Measurements from ENCODE around the gene RNF126. TPM values are rescaled to one million over a fixed set of nuclear protein-coding genes. Genes with fewer than 3 reads are reported as not detected.
"Not testable (repeated sequence)": the region's sequence is repeated elsewhere in the genome, so short reads cannot be mapped to it uniquely, and the experiment has no call there.

Gene RNF126
- 50.1 TPM for total RNA-seq

DNA sequence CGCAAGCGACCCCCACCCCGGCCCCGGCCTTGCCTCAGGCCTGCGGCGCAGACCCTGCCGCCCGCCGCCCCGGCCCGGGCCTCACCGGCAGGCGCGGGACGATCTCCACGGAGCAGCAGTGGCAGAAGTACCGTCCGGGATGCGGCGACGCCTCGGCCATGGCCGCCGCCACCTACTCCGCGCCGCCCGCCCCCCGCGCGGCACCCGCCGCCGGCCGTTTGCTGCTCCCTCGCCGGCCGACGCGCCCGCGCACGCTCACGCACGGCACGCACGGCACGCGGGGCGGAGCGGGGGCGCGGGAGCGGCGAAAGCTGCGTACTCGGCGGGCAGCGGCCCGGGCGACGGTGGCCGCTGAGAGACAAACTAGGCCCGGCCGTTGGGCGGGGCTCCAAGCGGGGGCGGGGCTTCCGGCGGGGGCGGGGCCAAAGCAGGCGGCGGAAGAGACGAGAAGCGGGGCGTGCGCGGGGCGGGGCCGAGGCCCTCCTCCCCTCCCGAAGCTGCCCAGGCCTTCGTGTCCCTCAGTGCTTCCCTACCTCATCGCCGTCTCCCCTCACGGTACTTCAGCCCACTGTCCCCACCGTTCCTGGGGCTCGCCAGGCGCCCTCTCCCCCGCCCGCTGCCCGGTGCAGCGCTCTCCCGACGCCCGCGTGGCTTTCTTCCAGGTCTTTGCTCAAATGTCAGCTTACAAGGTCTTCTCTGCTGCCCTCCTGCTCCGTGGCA is at the start of gene RNF126:
TSS of gene RNF126 (minus strand) at position 253 of the 720 bp plus-strand sequence. CDS start at position 160, 93 bp downstream.
- DNase-seq (ENCODE audit: low read depth in 2 of 3, low spot score in 2 of 3) = peak; percentile 85 to 88 (median 86)

DNA sequence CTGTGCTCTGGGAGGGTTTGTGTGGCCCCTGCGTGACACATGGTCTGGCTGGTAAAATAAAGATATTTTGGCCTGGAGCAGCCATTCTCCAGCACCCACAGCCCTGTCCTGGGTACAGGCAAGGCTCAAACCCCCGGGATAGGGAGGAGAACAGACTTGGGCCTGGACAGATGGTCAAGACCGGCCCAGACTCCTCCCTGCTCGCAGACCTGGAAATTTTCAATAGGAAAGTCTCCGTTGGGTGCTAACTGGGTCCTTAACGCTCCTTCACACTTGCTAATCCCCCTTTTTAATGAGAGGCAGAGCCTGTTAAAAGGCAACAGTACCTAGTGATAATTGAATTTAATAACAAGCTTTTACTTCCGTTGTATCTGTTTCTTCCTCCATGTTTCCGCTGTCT is 48.2 kb upstream of the RNF126 start:
- DNase-seq (ENCODE audit: low read depth in 2 of 3, low spot score in 2 of 3) = no peak

DNA sequence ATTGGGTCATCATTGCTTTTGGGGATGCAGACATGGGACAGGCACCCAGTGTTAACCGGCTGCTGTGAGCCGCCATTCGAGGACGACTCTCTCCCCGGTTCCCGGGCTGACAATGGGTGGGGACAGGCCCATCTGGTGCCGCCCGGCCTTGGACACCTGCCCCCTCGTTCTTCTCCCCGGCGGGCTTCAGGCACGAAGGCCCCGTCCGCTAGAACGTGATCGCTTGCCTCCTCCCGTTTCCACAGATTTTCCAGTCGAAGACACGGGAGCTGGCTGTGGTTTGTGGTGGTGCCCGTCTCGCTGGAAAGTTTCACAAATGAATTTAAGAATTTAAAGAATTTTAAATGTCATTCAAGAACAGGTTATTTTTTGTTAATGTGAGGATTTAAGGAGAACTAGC is 47.8 kb upstream of the RNF126 start:
- no peak for DNase-seq (ENCODE audit: low read depth in 2 of 3, low spot score in 2 of 3)

GRCh38 chr19:709965-710571 is 47.1 kb upstream of the RNF126 start:
- no peak for DNase-seq (ENCODE audit: low read depth in 2 of 3, low spot score in 2 of 3)

GRCh38 chr19:709196-709964 is 46.4 kb upstream of the RNF126 start:
- DNase-seq (ENCODE audit: low read depth in 2 of 3, low spot score in 2 of 3) = no peak

GRCh38 chr19:708154-709143 is 45.4 kb upstream of the RNF126 start, which contains the start of gene PALM:
Gene PALM (plus strand): TSS chr19:708935. CDS start chr19:709147, 212 bp downstream.
- peak in 2 of 3 donors; percentile 43 to 65 for DNase-seq (ENCODE audit: low read depth in 2 of 3, low spot score in 2 of 3)

DNA sequence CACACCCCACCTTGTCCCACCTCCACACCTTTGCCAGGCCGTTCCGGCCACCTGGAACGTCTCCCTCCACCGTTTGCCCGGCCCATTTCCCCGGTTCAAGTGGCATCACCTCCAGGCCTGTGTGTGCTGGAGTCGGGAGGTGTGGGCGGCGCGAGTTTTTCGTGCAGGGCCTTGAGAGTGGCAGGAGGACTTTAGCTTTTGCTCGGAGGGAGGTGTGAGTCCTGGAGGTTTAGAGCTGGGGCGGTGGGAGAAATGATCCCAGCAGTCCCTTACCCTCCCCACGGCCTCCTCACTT is 41.4 kb upstream of the RNF126 start:
- no peak for DNase-seq (ENCODE audit: low read depth in 2 of 3, low spot score in 2 of 3)

GRCh38 chr19:703651-704446 is 40.8 kb upstream of the RNF126 start:
- DNase-seq (ENCODE audit: low read depth in 2 of 3, low spot score in 2 of 3) = peak; percentile 32 to 94 (median 90)

- DNase-seq (ENCODE audit: low read depth in 2 of 3, low spot score in 2 of 3) = no peak
Measured at GRCh38 chr19:703329-703650, 40.3 kb upstream of the RNF126 start.

GRCh38 chr19:702847-703246 is 39.8 kb upstream of the RNF126 start:
- DNase-seq (ENCODE audit: low read depth in 2 of 3, low spot score in 2 of 3) = not testable (repeated sequence)

- peak in 2 of 3 donors; percentile 77 to 80 for DNase-seq (ENCODE audit: low read depth in 2 of 3, low spot score in 2 of 3)
Measured at GRCh38 chr19:699885-700284, 36.9 kb upstream of the RNF126 start.

DNA sequence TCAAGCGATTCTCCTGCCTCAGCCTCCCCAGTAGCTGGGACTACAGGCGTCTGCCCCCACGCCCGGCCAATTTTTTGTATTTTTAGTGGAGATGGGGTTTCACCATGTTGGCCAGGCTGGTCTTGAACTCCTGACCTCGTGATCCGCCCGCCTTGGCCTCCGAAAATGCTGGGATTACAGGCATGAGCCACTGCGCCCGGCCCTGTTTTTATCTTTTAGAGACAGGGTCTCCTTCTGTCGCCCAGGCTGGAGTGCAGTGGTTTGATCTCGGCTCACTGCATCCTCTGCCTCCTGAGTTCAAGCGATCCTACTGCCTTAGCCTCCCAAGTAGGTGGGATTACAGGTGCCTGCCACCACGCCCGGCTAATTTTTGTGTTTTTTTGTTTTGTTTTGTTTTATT is 35.5 kb upstream of the RNF126 start:
- not testable (repeated sequence) for DNase-seq (ENCODE audit: low read depth in 2 of 3, low spot score in 2 of 3)

- peak in 2 of 3 donors; percentile 66 to 71 for DNase-seq (ENCODE audit: low read depth in 2 of 3, low spot score in 2 of 3)
Measured at GRCh38 chr19:695352-695949, 32.4 kb upstream of the RNF126 start, which contains the start of gene PRSS57. Gene PRSS57 (minus strand): TSS chr19:695452. CDS start chr19:695430, 22 bp downstream.

GRCh38 chr19:694481-695351 is 31.7 kb upstream of the RNF126 start:
- no peak for DNase-seq (ENCODE audit: low read depth in 2 of 3, low spot score in 2 of 3)

DNA sequence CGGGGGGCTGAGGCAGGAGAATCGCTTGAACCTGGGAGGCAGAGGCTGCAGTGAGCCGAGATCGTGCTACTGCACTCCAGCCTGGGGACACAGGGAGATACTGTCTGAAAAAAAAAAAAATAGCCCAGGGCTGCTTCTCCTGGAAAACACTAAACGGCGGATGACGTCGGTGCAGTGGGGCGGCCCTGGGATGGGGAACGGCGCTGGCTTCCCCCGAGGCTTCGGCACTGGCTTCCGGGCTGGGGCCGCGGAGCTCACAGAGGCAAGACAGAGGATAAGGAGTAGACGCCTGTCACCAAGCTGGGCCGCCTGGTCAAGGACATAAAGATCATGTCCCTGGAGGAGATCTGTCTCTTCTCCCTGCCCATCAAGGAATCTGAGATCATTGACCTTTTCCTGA is 27.2 kb upstream of the RNF126 start:
- no peak for DNase-seq (ENCODE audit: low read depth in 2 of 3, low spot score in 2 of 3)

DNA sequence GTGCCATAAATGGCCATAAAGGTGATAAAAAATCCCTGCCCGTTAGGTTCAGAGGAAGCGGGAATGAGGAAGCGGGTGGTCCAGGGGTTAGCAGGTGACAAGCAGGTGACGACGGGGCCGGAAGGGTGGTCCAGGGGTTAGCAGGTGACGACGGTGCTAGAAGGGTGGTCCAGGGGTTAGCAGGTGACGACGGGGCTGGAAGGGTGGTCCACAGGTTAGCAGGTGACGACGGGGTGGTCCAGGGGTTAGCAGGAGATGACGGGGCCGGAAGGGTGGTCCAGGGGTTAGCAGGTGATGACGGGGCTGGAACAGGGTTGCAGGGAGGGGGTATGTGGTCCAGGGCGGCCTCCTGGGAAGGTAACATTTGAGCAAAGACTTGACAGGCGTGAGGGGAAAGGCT is 26.0 kb upstream of the RNF126 start:
- no peak for DNase-seq (ENCODE audit: low read depth in 2 of 3, low spot score in 2 of 3)

- DNase-seq (ENCODE audit: low read depth in 2 of 3, low spot score in 2 of 3) = no peak
Measured at GRCh38 chr19:688214-688613, 25.2 kb upstream of the RNF126 start.

DNA sequence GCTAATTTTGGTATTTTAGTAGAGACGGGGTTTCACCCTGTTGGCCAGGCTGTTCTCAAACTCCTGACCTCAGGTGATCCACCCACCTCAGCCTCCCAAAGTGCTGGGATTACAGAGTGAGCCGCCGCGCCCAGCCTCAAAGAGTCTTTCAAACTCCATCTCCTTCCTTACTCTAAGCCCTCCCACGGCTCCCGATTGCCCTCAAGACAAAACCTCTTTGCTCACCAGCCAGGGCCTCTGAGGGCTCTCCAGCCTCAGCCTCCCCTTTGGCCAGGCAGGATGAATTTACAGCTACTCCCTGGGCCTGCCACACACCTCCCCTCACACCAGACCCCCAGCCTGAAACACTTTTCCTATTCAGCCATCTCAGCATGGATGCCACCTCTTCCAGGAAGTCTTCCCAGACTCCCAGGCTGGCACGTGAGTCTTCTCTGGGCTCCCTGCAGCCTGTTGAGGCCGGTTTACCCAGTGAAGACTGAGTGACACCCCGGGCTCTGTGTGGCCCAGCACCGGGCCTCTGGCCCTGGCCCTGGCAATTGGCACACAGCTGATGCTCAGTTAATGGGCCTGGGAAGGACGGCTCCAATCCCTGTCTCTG is 24.7 kb upstream of the RNF126 start:
- no peak for DNase-seq (ENCODE audit: low read depth in 2 of 3, low spot score in 2 of 3)
